Measurements from ENCODE around the gene CNTLN. TPM values are rescaled to one million over a fixed set of nuclear protein-coding genes. Genes with fewer than 3 reads are reported as not detected.
A peak's percentile ranks its signal among the peaks of the same experiment; 100 is the strongest.

Gene CNTLN
- total and polyA plus RNA-seq, 2 of the 13 experiments (the other 11 are each of a cell fraction or from before 2014, with no cell fraction given), result 1.5 to 5.7 TPM

DNA sequence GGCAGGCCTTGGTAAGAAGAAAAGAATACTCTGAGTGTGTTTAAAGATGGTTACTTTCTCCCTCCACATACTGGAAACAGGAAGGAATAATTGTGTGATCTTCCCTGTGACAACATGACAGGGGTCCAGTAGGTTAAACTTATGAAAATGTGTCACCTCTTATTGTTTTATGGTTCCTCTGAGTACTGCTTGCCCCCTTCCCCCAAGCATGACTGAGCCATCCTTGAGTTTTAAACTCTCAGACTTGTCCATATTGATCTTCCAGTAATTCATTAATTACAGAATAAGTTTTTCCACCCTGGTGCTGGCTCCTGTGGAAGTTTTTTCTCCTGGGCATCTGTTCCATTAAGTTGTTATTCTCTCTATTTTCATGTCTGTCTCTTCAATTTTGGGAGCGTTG is 95.8 kb downstream of the CNTLN start:
- Histone ChIP-seq H4K20me1 (ENCODE audit: insufficient read depth, low read length) (no peaks in the 10 kb centered on the region), H3K4me1 (ENCODE audit: insufficient read depth, low read length) (peaks cover 17% of the 10 kb centered on the region), H3K79me2 (ENCODE audit: insufficient read depth, low read length) (no peaks in the 10 kb centered on the region), H2AFZ (ENCODE audit: low read length) (no peak overlapping the region), H3K27ac (ENCODE audit: extremely low read length, insufficient read depth, low read length) (peak overlapping the region; percentile 65), H3K36me3 (replicated peaks in 1 of 2; ENCODE audit: control insufficient read depth in 1 of 2, insufficient read depth in 2 of 2, low read length in 2 of 2) (no peaks in the 10 kb centered on the region), H3K9me3 (ENCODE audit: low read length) (peaks cover 30% of the 10 kb centered on the region), H3K27me3 (ENCODE audit: control insufficient read depth in 1 of 2, insufficient read depth in 2 of 2, low read length in 2 of 2) (no peaks in the 10 kb centered on the region), H3K4me2 (ENCODE audit: low read depth, low read length) (no peak overlapping the region), H3K4me3 (replicated peaks in 1 of 3; ENCODE audit: insufficient read depth in 1 of 3, low read depth in 2 of 3, low read length in 3 of 3) (no peak overlapping the region), H3K9ac (ENCODE audit: insufficient read depth, low read depth, low read length) (no peak overlapping the region)
- BruUV-seq (replicated peaks), result no TSS peak
- 41% methylated on average over 1 of the region's 1 CpG for WGBS (ENCODE audit: low lambda C conversion rate)
- TF ChIP-seq ZNF768 (CRISPR knock-in tag; IDR thresholded peaks at IDR 0.05) (no peak), ZNF761 (CRISPR knock-in tag; conservative IDR thresholded peaks at IDR 0.05) (no peak), ZNF7 (CRISPR knock-in tag; IDR thresholded peaks at IDR 0.05) (peak; percentile 70)
- FAIRE-seq, result no peak
- ChIA-PET POLR2A (no interaction called here), CTCF (ENCODE audit: low intra/inter-chr PET ratio, low total read pairs) (no interaction called here)
- no peak for DNase-seq (ENCODE audit: low spot score)
- ATAC-seq, result peak; percentile 73
- in situ Hi-C loops (cut with HindIII; ENCODE audit: extremely low pct_ligation_motif_present, low pct_unique_long_range_greater_than_20kb) (loop anchor here (10.0 kb wide), 1 partner anchor 46 kb away; no protein-coding TSS in a partner anchor), intact Hi-C loops (cut with micrococcal nuclease; ENCODE audit: unreplicated experiment) (loop anchor here (5.0 kb wide), 1 partner anchor 503 kb away; no protein-coding TSS in a partner anchor)

DNA sequence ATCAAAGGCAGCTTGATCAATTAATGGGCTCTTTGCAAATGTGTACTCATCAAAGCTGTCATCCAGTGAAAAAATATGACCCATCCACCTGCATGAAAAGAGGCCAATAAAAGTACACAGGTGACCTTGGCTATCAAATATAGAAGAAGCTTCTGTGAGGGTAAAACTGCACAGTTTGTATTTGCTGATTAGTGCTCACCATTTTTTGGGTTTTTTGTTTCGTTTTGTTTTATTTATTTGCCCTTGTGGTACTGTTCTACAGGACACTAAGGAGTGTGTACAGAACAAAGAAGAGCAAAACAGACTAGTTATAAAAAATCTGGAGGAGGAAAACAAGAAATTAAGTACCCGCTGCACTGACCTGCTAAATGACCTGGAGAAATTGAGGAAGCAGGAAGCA is 101.3 kb downstream of the CNTLN start:
- no TSS peak for BruUV-seq (replicated peaks)
- Histone ChIP-seq H3K79me2 (ENCODE audit: insufficient read depth, low read length) (no peaks in the 10 kb centered on the region), H4K20me1 (ENCODE audit: insufficient read depth, low read length) (no peaks in the 10 kb centered on the region), H3K9ac (ENCODE audit: insufficient read depth, low read depth, low read length) (no peak overlapping the region), H2AFZ (ENCODE audit: low read length) (no peak overlapping the region), H3K27me3 (ENCODE audit: control insufficient read depth in 1 of 2, insufficient read depth in 2 of 2, low read length in 2 of 2) (no peaks in the 10 kb centered on the region), H3K9me3 (ENCODE audit: low read length) (peaks cover 16% of the 10 kb centered on the region), H3K27ac (ENCODE audit: extremely low read length, insufficient read depth, low read length) (no peak overlapping the region), H3K4me3 (replicated peaks in 1 of 3; ENCODE audit: insufficient read depth in 1 of 3, low read depth in 2 of 3, low read length in 3 of 3) (no peak overlapping the region), H3K4me1 (ENCODE audit: insufficient read depth, low read length) (no peaks in the 10 kb centered on the region), H3K36me3 (replicated peaks in 1 of 2; ENCODE audit: control insufficient read depth in 1 of 2, insufficient read depth in 2 of 2, low read length in 2 of 2) (no peaks in the 10 kb centered on the region), H3K4me2 (ENCODE audit: low read depth, low read length) (no peak overlapping the region)
- intact Hi-C loops (cut with micrococcal nuclease; ENCODE audit: unreplicated experiment), result no loop called here
- ChIA-PET POLR2A (no interaction called here), CTCF (ENCODE audit: low intra/inter-chr PET ratio, low total read pairs) (no interaction called here)
- TF ChIP-seq ZKSCAN8 (CRISPR knock-in tag; IDR thresholded peaks at IDR 0.05; ENCODE audit: borderline replicate concordance) (no peak), BCL6 (CRISPR knock-in tag; IDR thresholded peaks at IDR 0.05) (no peak), ZNF672 (CRISPR knock-in tag; IDR thresholded peaks at IDR 0.05) (no peak), ZNF383 (CRISPR knock-in tag; IDR thresholded peaks at IDR 0.05; ENCODE audit: borderline replicate concordance) (no peak)
- WGBS (ENCODE audit: low lambda C conversion rate), result 43% methylated on average over 2 of the region's 2 CpGs
- in situ Hi-C loops (cut with HindIII; ENCODE audit: extremely low pct_ligation_motif_present, low pct_unique_long_range_greater_than_20kb), result loop anchor here (10.0 kb wide), 1 partner anchor 51 kb away; no protein-coding TSS in a partner anchor
- no peak for ATAC-seq
- no peak for DNase-seq (ENCODE audit: low spot score)
- FAIRE-seq, result no peak
